HL-60 (cell line): ENCODE measurements around the gene AMMECR1.
"Not testable (repeated sequence)": the region's sequence is repeated elsewhere in the genome, so short reads cannot be mapped to it uniquely, and the experiment has no call there.

ENCODE experiments used
- DNase-seq, 2 experiments: peaks; one replicate each; pipeline ENCODE4 v3.0.0-alpha.2; 2010 to 2020; ENCODE audit warnings: low read depth in 1 of 2, low spot score in 1 of 2
- H3K27ac ChIP-seq: fragments of 250-450 bp; sonication (Bioruptor Pico); replicated peaks from 2 replicates; pipeline ENCODE4 v1.5.1; 2020; ENCODE audit warnings: mild to moderate bottlenecking, moderate library complexity
- H3K27me3 ChIP-seq: fragments of 250-450 bp; sonication (Bioruptor Pico); 2 replicates; pipeline ENCODE4 v1.5.1; 2021; ENCODE audit warnings: mild to moderate bottlenecking, moderate library complexity; ENCODE audit not compliant: insufficient read depth, poor library complexity, severe bottlenecking
- H3K4me3 ChIP-seq: replicated peaks from 2 replicates; pipeline ENCODE4 v1.5.1; 2011; ENCODE audit warnings: mild to moderate bottlenecking, control low read depth, low read length; ENCODE audit not compliant: insufficient read depth
- GABPA ChIP-seq: IDR thresholded peaks from 2 replicates; pipeline ENCODE4 v1.6.1; 2012; ENCODE audit warnings: low read depth
- POLR2AphosphoS5 ChIP-seq: IDR thresholded peaks from 2 replicates; pipeline ENCODE4 v1.6.1; 2012; ENCODE audit warnings: low read depth
- SPI1 ChIP-seq: IDR thresholded peaks from 2 replicates; pipeline ENCODE4 v1.6.1; 2012; ENCODE audit warnings: low read depth, mild to moderate bottlenecking, borderline replicate concordance
- TF ChIP-seq, protein P1 (sequence below): IDR thresholded peaks from one replicate; pipeline ENCODE4 v1.5.1; 2011; ENCODE audit warnings: low read length, control low read depth, inconsistent platforms; ENCODE audit not compliant: insufficient read depth
- TF ChIP-seq, protein P2 (sequence below): IDR thresholded peaks from 2 replicates; pipeline ENCODE4 v1.6.1; 2012; ENCODE audit warnings: low read depth; ENCODE audit not compliant: insufficient replicate concordance

Gene AMMECR1

DNA sequence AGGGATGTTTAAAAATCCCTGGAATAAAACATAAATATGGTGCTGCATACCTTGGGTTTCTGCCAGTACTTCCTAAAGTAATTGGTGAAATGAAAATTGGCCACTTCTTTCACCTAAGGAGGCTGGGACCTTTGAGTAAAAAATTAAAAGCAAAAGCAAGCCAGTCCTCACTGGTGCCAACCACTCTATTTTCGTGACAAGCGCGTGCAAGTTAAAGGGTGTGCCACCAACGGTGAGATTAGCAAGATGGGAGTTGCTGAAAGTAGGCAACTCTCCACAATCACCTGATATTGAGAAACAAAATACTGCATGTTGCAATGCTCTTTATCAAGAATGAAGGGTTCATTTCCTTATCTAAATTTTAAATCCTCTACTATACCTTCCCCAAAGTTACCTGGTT lies 21.1 kb upstream of the AMMECR1 start:
- Histone ChIP-seq H3K27me3 (no peaks in the 10 kb centered on the region), H3K4me3 (no peak overlapping the region), H3K27ac (no peak overlapping the region)
- TF ChIP-seq, protein P1, sequence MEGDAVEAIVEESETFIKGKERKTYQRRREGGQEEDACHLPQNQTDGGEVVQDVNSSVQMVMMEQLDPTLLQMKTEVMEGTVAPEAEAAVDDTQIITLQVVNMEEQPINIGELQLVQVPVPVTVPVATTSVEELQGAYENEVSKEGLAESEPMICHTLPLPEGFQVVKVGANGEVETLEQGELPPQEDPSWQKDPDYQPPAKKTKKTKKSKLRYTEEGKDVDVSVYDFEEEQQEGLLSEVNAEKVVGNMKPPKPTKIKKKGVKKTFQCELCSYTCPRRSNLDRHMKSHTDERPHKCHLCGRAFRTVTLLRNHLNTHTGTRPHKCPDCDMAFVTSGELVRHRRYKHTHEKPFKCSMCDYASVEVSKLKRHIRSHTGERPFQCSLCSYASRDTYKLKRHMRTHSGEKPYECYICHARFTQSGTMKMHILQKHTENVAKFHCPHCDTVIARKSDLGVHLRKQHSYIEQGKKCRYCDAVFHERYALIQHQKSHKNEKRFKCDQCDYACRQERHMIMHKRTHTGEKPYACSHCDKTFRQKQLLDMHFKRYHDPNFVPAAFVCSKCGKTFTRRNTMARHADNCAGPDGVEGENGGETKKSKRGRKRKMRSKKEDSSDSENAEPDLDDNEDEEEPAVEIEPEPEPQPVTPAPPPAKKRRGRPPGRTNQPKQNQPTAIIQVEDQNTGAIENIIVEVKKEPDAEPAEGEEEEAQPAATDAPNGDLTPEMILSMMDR, result no peak
- TF ChIP-seq, protein P2, sequence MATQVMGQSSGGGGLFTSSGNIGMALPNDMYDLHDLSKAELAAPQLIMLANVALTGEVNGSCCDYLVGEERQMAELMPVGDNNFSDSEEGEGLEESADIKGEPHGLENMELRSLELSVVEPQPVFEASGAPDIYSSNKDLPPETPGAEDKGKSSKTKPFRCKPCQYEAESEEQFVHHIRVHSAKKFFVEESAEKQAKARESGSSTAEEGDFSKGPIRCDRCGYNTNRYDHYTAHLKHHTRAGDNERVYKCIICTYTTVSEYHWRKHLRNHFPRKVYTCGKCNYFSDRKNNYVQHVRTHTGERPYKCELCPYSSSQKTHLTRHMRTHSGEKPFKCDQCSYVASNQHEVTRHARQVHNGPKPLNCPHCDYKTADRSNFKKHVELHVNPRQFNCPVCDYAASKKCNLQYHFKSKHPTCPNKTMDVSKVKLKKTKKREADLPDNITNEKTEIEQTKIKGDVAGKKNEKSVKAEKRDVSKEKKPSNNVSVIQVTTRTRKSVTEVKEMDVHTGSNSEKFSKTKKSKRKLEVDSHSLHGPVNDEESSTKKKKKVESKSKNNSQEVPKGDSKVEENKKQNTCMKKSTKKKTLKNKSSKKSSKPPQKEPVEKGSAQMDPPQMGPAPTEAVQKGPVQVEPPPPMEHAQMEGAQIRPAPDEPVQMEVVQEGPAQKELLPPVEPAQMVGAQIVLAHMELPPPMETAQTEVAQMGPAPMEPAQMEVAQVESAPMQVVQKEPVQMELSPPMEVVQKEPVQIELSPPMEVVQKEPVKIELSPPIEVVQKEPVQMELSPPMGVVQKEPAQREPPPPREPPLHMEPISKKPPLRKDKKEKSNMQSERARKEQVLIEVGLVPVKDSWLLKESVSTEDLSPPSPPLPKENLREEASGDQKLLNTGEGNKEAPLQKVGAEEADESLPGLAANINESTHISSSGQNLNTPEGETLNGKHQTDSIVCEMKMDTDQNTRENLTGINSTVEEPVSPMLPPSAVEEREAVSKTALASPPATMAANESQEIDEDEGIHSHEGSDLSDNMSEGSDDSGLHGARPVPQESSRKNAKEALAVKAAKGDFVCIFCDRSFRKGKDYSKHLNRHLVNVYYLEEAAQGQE, result no peak
- no peak for TF ChIP-seq POLR2AphosphoS5
- TF ChIP-seq GABPA, result no peak
- TF ChIP-seq SPI1, result no peak
- DNase-seq, result peak in 1 of 2 experiments; percentile 55

DNA sequence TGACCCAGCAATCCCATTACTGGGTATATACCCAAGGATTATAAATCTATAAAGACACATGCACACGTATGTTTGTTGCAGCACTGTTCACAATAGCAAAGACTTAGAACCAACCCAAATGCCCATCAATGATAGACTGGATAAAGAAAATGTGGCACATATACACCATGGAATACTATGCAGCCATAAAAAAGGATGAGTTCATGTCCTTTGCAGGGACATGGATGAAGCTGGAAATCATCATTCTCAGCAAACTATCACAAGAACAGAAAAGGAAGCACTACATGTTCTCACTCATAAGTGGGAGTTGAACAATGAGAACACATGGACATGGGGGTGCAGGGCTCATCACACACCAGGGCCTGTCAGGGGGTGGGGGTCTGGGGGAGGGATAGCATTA lies 15.6 kb upstream of the AMMECR1 start:
- not testable (repeated sequence) for H3K27me3 ChIP-seq, H3K27ac ChIP-seq, DNase-seq, H3K4me3 ChIP-seq

DNA sequence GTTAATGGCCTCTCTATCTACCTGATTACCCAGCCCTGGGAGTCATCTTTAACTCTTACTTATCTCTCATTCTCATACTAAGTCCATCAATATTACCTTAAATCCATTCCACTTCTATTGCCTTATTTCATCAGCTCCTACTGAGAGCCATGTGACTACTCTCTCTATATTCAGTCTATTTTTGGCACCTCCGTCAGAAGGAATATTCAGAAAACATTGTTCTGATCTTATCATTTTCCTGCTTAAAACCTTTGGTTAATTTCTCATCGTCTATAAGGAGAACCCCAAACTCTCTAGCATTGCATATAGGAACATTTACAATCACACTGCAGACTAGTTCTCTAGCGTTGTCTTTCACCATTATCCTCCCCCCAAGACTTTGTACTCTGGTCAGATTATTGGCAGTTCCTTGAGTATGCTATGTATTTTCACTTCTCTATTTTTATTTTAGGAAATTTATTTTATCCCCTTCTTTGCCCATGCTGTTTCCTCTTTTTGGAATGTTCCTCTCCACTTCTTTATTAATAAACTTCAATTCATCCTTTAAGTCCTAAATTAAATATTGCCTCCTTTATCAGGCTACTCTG lies 13.7 kb upstream of the AMMECR1 start:
- TF ChIP-seq, protein P2, result no peak
- TF ChIP-seq GABPA, result no peak
- no peak for TF ChIP-seq SPI1
- no peak for DNase-seq
- H3K4me3 ChIP-seq, result no peak overlapping the region
- no peak overlapping the region for H3K27ac ChIP-seq
- no peaks in the 10 kb centered on the region for H3K27me3 ChIP-seq

DNA sequence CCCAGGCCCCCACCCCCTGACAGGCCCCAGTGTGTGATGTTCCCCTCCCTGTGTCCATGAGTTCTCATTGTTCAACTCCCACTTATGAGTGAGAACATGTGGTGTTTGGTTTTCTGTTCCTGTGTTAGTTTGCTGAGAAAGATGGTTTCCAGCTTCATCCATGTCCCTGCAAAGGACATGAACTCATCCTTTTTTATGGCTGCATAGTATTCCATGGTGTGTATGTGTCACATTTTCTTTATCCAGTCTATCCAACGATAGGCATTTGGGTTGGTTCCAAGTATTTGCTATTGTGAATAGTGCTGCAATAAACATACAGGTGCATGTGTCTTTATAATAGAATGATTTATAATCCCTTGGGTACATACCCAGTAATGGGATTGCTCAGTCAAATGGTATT lies 10.7 kb upstream of the AMMECR1 start:
- H3K27ac ChIP-seq, H3K27me3 ChIP-seq, H3K4me3 ChIP-seq, DNase-seq: not testable (repeated sequence)

DNA sequence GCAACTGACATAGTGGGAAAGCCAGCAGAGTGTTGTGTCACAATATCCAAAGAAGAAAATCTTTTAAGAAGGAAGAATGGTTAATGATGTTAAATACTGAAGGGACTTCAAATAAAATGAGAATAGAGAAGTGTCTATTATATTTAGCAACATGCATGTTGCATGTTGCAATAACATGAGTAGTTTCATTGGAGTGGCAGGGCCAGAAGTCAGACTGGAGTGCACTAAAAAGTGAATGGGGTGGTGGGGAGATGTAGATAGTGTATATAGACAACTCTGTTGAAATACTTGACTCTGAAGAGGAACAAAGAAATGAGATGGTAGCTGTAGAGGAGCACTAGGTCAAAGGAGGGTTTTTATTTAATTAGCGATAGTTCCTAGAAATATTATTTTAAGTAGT lies 9.5 kb upstream of the AMMECR1 start:
- no peak overlapping the region for H3K27ac ChIP-seq
- H3K27me3 ChIP-seq, result no peaks in the 10 kb centered on the region
- peak; percentile 64 to 66 for DNase-seq
- H3K4me3 ChIP-seq, result no peak overlapping the region
- TF ChIP-seq SPI1, result peak; percentile 61; the same call in 1 of the 2 replicates
- TF ChIP-seq, protein P1, result no peak
